Erythroblast (primary cell): ENCODE measurements around the gene FAM209A.
"Not testable (repeated sequence)": the region's sequence is repeated elsewhere in the genome, so short reads cannot be mapped to it uniquely, and the experiment has no call there.

ENCODE experiments used
- DNase-seq, 2 experiments: peaks; one replicate each; lab custom pipeline; 2025; lab: John Stamatoyannopoulos, UW
- GATA1 ChIP-seq: IDR thresholded peaks from 2 replicates; pipeline ENCODE4 v1.6.1; 2011; ENCODE audit warnings: low read depth, mild to moderate bottlenecking, control low read depth, low read length, moderate library complexity
- POLR2A ChIP-seq: IDR thresholded peaks from 2 replicates; pipeline ENCODE4 v1.6.1; 2011; ENCODE audit warnings: mild to moderate bottlenecking, low read length

The FAM209A gene

DNA sequence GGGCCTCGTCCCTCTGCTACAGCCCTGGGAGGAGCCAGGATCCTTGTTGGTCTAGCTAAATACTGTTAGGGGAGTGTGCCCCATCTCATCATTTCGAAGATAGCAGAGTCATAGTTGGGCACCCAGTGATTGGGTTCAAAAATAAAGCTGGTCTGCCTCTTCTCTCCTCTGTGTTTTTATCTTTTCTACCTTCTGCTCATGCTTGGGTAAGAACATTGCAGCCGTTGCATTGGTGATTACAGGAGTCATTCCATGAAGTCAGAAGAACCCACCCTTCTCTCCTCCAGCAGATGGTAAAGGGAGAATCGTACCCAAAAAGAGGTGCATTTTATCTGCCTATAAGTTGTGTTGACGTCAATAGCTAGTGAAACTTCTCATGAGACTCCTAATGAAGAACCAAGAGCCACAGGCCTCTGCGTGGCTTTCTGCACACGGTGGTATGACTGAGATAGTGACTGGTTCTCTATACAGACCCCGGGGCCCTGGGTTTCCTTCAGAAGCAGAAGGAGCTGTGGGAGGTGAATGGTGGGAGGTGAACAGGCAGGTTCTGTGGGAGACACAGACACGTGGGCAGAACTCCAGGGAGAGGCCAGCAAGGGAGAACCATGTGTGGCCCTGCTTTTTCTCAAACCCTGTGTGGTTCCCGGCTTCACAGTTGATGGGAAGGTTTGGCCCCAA lies 5.7 kb upstream of the FAM209A start:
- TF ChIP-seq POLR2A, result no peak
- DNase-seq, result peak in 1 of 2 experiments; percentile 11

DNA sequence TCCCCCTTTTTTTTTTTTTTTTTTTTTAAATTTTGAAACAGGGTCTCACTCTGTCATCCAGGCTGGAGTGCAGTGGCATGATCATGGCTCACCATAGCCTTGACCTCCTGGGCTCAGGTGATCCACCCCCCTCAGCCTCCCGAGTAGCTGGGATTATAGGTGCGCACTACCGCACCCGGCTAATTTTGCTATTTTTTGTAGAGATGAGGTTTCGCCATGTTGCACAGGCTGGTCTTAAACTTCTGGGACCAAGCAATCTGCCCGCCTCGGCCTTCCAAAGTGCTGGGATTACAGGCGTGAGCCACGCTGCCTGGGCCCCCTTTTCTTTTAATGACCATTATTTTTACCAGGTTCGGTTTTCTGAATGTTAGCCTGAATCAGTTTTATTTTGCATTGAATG lies 5.0 kb upstream of the FAM209A start:
- no peak for TF ChIP-seq POLR2A
- TF ChIP-seq GATA1, result no peak
- DNase-seq, result no peak

DNA sequence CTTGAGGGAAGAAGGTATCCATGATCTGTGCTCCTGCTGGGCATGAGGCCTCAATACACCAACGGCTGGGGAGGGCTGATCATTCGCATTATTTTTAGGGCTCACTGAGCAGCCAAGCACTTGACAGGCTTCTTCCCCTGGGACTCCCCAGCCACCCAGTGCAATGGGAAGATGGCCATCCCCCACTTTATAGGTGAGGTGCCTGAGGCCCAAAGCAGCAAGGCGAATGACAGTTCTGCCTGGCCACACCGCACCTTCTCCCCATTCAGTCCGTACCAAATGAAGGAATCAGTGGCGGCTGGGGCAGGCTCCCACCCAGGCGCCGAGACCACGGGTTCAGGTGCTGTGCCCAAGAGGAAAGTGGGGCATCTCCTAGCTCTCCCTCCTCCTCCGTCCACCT lies 4.4 kb upstream of the FAM209A start:
- no peak for TF ChIP-seq POLR2A
- no peak for TF ChIP-seq GATA1
- no peak for DNase-seq

GRCh38 chr20:56520746-56521354 lies 3.7 kb upstream of the FAM209A start:
- peak; percentile 6 to 10 for DNase-seq

DNA sequence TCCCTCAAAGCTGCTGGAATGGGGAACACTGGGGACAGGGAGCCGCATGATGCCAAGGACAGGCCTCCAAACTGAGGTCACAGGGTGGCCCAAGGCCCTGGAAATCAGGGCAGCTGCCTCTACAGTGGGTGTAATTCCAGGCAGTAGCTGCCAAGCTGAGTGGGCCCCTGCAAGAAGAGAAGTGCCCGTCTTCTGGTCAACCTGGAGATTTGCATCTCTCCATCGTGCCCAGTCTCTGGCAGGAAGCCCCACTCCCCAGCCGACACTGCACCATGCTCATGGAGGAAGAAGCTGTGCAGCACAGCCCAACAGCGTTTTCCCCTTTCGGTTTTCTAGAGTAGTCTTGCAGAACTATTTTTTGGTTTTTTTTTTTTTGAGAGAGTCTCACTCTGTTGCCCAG lies 2.2 kb upstream of the FAM209A start:
- TF ChIP-seq POLR2A (no peak), GATA1 (no peak)

GRCh38 chr20:56527521-56527920 lies 3.0 kb downstream of the FAM209A start:
- DNase-seq, result no peak
- TF ChIP-seq GATA1 (no peak), POLR2A (no peak)

More for the DNA sequence above, 2.2 kb upstream of the FAM209A start:
- no peak for DNase-seq

- DNase-seq, result not testable (repeated sequence)
These were observed 8.4 kb downstream of the FAM209A start, which contains the start of gene FAM209B for GRCh38 chr20:56532946-56533345. FAM209B (plus strand) TSS chr20:56533246; CDS start chr20:56533342, 96 bp downstream.

- no peak for DNase-seq
- TF ChIP-seq POLR2A, result no peak
- no peak for TF ChIP-seq GATA1
These were observed 13.5 kb downstream of the FAM209A start for GRCh38 chr20:56537997-56538396.

GRCh38 chr20:56540415-56540814 lies 15.9 kb downstream of the FAM209A start:
- no peak for DNase-seq
- TF ChIP-seq POLR2A, result no peak
- TF ChIP-seq GATA1, result no peak

DNA sequence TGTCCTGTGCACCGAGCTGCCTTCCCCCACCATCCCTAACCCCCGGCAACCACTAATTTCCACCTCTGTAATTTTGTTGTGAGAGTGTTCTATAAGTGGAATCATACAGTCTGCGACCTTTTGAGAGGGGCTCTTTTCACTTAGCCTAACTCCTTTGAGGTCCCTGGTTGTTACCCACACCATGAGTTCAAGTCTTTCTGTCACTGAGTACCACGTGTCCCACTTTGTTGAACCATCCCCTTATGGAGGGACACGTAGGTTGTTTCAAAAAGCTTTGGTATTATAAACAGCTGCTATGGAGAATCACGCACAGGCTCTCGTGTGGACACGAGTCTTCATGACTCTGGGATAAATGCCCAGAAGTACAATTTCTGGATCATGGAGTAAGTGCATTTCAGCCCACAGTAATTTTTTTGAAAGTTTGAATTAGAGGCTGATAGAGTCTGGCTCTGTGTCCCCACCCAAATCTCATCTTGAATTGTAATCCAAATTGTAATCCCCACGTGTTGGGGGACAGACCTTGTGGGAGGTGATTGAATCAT lies 18.0 kb downstream of the FAM209A start:
- TF ChIP-seq POLR2A (no peak), GATA1 (no peak)
- DNase-seq, result no peak

GRCh38 chr20:56551571-56551970 lies 27.0 kb downstream of the FAM209A start:
- no peak for DNase-seq
- TF ChIP-seq GATA1, result no peak

GRCh38 chr20:56552911-56553629 lies 28.5 kb downstream of the FAM209A start:
- TF ChIP-seq POLR2A, result no peak
- no peak for TF ChIP-seq GATA1
- DNase-seq, result no peak

DNA sequence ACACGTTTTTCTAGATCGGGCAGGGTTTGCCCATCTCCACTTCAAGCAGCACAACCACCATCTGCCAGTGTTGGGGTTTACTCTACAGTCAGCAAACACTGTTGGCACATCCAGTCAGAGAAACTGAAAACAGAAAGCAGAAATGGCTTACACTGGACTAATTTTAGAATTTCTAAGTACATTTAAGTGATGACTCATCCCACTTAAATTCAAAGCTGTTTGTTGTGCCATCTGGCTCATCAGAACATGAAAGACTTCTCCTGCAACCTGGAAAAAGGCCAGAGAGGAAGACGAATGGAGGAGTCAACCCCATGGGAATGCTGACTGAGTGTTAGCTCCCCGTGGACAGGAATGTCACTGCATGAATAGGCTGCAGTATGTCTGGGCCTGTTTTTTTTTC lies 30.3 kb downstream of the FAM209A start:
- TF ChIP-seq GATA1, result no peak
- no peak for TF ChIP-seq POLR2A
- DNase-seq, result no peak

DNA sequence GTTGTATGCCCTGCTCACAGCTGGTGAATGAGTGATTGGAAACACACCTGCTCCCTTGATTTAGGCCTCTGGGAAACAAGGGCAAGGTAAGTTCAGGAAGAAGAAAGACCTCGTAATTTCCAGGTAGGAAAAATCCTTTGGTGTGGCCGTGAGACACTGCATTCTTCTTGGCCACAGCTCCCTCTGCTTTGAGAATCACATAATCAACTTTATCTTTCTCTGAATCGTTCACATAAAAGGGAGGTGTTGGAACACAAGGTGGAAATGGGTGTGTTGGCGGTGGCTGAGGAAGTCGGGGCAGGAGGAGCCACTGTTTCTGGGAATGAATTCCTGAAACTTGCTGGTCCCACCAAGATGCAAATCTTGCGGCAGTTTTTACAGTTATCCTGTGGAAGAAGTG lies 34.4 kb downstream of the FAM209A start:
- TF ChIP-seq POLR2A, result no peak
- TF ChIP-seq GATA1, result no peak
- DNase-seq, result no peak

- DNase-seq, result not testable (repeated sequence)
These were observed 40.0 kb downstream of the FAM209A start for GRCh38 chr20:56564526-56564925.
